WTC11 (cell line): ENCODE results near the gene PARP12. TPM values are rescaled to one million over a fixed set of nuclear protein-coding genes. Genes with fewer than 3 reads are reported as not detected.

Experiments used
- ATAC-seq: fragments of 200-7000 bp; cut with Tn5 transposase; 2 replicates; pipeline ENCODE4 v1.10.0; 2021; ENCODE audit warnings: mild to moderate bottlenecking, moderate library complexity
- CTCF ChIA-PET: fragments of 300-600 bp; sonication (Branson Sonifier 250); formaldehyde crosslinking; loops from one replicate; lab custom pipeline; 2021; ENCODE audit warnings: antibody characterized with exemption; lab: Charles Lee
- POLR2A ChIA-PET: fragments of 350-600 bp; sonication (Branson Sonifier 250); formaldehyde crosslinking; loops from one replicate; lab custom pipeline; 2021; ENCODE audit warnings: antibody characterized with exemption; lab: Charles Lee
- DNase-seq: peaks from one replicate; pipeline ENCODE4 v3.0.0; 2021; ENCODE audit warnings: low spot score
- H3K27ac Mint-ChIP-seq: 2 replicates; pipeline ENCODE4 v1.8.0; 2021; ENCODE audit warnings: mixed read lengths
- H3K27me3 Mint-ChIP-seq: 2 replicates; pipeline ENCODE4 v1.8.0; 2021; ENCODE audit warnings: low read depth, mild to moderate bottlenecking, moderate library complexity, mixed read lengths
- H3K36me3 Mint-ChIP-seq: 2 replicates; pipeline ENCODE4 v1.8.0; 2021; ENCODE audit warnings: mixed read lengths
- H3K4me1 Mint-ChIP-seq: 2 replicates; pipeline ENCODE4 v1.8.0; 2022; ENCODE audit warnings: mixed read lengths
- H3K4me3 Mint-ChIP-seq: 2 replicates; pipeline ENCODE4 v1.8.0; 2021; ENCODE audit warnings: mild to moderate bottlenecking, moderate library complexity, mixed read lengths
- H3K9me3 Mint-ChIP-seq: 2 replicates; pipeline ENCODE4 v1.8.0; 2021; ENCODE audit warnings: mixed read lengths
- ESRRA ChIP-seq: sonication (generic); formaldehyde crosslinking; IDR thresholded peaks from 2 replicates; pipeline ENCODE4 v1.8.1; 2022; ENCODE audit warnings: mild to moderate bottlenecking, missing genetic modification reagents, borderline replicate concordance
- HMGA2 ChIP-seq: fragments of 250-450 bp; sonication (Bioruptor Pico); IDR thresholded peaks from 2 replicates; pipeline ENCODE4 v1.4.0; 2021; ENCODE audit warnings: mild to moderate bottlenecking, moderate library complexity
- NFYB ChIP-seq: sonication (generic); formaldehyde crosslinking; conservative IDR thresholded peaks from 2 replicates; pipeline ENCODE4 v1.8.0; 2022; ENCODE audit warnings: low read depth, missing genetic modification reagents
- TCF7 ChIP-seq: sonication (generic); formaldehyde crosslinking; IDR thresholded peaks from 2 replicates; pipeline ENCODE4 v1.8.0; 2022; ENCODE audit warnings: mild to moderate bottlenecking, low read depth, missing genetic modification reagents, moderate library complexity
- ZNF219 ChIP-seq: sonication (generic); formaldehyde crosslinking; IDR thresholded peaks from 2 replicates; pipeline ENCODE4 v1.8.0; 2023; ENCODE audit warnings: missing genetic modification reagents, mild to moderate bottlenecking, borderline replicate concordance
- ZNF232 ChIP-seq: sonication (generic); formaldehyde crosslinking; IDR thresholded peaks from 2 replicates; pipeline ENCODE4 v1.8.0; 2022; ENCODE audit warnings: mild to moderate bottlenecking, missing genetic modification reagents
- ZNF317 ChIP-seq: sonication (generic); formaldehyde crosslinking; IDR thresholded peaks from 2 replicates; pipeline ENCODE4 v1.8.1; 2023; ENCODE audit warnings: low read depth, mild to moderate bottlenecking, moderate library complexity, missing genetic modification reagents, borderline replicate concordance
- total RNA-seq: library from RNA; stranded (reverse); gene quantifications from 3 replicates; pipeline ENCODE4 v1.2.3, GENCODE V29; 2021
- TF ChIP-seq, protein P1 (sequence below): sonication (generic); formaldehyde crosslinking; IDR thresholded peaks from 2 replicates; pipeline ENCODE4 v1.8.0; 2023; ENCODE audit warnings: mild to moderate bottlenecking, missing genetic modification reagents
- TF ChIP-seq, protein P2 (sequence below): sonication (generic); formaldehyde crosslinking; IDR thresholded peaks from 2 replicates; pipeline ENCODE4 v1.8.0; 2022; ENCODE audit warnings: mild to moderate bottlenecking, missing genetic modification reagents
- TF ChIP-seq, protein P3 (sequence below): fragments of 250-450 bp; sonication (Bioruptor Pico); IDR thresholded peaks from 2 replicates; pipeline ENCODE4 v1.9.0; 2021; ENCODE audit warnings: moderate library complexity, mild to moderate bottlenecking, inconsistent platforms, borderline replicate concordance
- TF ChIP-seq, protein P4 (sequence below): sonication (generic); formaldehyde crosslinking; IDR thresholded peaks from 2 replicates; pipeline ENCODE4 v1.8.1; 2022; ENCODE audit warnings: mild to moderate bottlenecking, moderate library complexity, missing genetic modification reagents
- TF ChIP-seq, protein P5 (sequence below): fragments of 250-450 bp; sonication (Bioruptor Pico); conservative IDR thresholded peaks from 2 replicates; pipeline ENCODE4 v1.9.0; 2021; ENCODE audit warnings: mild to moderate bottlenecking
- TF ChIP-seq, protein P6 (sequence below): sonication (generic); formaldehyde crosslinking; IDR thresholded peaks from 2 replicates; pipeline ENCODE4 v1.8.1; 2023; ENCODE audit warnings: mild to moderate bottlenecking, missing genetic modification reagents
- TF ChIP-seq, protein P7 (sequence below): sonication (generic); formaldehyde crosslinking; IDR thresholded peaks from 2 replicates; pipeline ENCODE4 v1.8.0; 2022; ENCODE audit warnings: mild to moderate bottlenecking, missing genetic modification reagents
- TF ChIP-seq, protein P8 (sequence below): sonication (generic); formaldehyde crosslinking; IDR thresholded peaks from 2 replicates; pipeline ENCODE4 v1.8.1; 2022; ENCODE audit warnings: mild to moderate bottlenecking, missing genetic modification reagents, moderate library complexity, borderline replicate concordance
- TF ChIP-seq, protein P9 (sequence below): sonication (generic); formaldehyde crosslinking; IDR thresholded peaks from 2 replicates; pipeline ENCODE4 v1.8.1; 2022; ENCODE audit warnings: low read depth, mild to moderate bottlenecking, moderate library complexity, missing genetic modification reagents, borderline replicate concordance

The PARP12 gene
- total RNA-seq, 1 experiment from 2014 or later, result 9.1 TPM

DNA sequence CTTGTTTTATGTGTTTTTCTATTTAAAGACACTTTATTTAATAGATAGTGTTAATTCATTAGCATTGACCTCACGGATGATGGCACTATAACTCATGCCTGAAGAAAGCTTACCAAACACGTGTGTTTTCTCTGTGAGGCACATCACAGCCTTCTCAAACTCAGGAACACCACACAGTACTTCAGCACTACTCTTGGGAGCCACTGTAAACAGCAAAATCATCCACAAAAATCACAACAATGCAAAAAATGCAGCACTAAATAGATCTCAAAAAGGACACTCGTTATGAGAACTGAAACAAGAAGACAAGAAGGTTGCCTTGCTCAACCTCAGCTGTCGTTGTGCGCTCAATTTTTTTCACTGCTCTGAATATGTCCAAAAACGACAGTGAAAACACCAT, 12.0 kb upstream of the PARP12 start:
- no peak overlapping the region for H3K27ac Mint-ChIP-seq
- H3K36me3 Mint-ChIP-seq, result no peaks in the 10 kb centered on the region
- CTCF ChIA-PET, result no interaction called here
- ATAC-seq (no peak), DNase-seq (no peak)
- no peak for TF ChIP-seq NFYB
- peaks cover 11% of the 10 kb centered on the region for H3K4me1 Mint-ChIP-seq
- POLR2A ChIA-PET, result no interaction called here
- H3K27me3 Mint-ChIP-seq, result no peaks in the 10 kb centered on the region
- no peak overlapping the region for H3K4me3 Mint-ChIP-seq
- no peaks in the 10 kb centered on the region for H3K9me3 Mint-ChIP-seq

DNA sequence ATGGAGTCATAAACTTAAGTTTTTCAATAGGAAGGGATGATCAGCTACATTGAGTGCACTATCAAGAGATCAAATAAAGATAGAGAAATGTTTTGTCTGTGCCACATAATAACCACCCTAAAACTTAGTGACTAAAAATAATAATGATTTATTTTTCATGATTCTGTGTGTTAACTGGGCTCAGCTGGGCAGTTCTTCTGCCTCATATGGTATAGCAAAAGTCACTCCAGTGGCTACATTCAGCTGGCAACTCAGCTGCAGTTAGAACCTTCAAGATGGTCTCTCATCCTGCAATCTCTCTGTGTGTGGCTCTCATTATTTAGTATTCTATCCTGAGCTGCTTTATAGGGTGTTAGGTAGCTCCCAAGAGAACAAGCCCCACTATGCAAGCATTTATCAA, 7.8 kb upstream of the PARP12 start:
- ATAC-seq, result no peak
- CTCF ChIA-PET, result interaction anchor here (0.8 kb wide), 1 partner anchor 14 kb away, joined by 3 read pairs; no protein-coding TSS in a partner anchor
- no peak overlapping the region for H3K4me3 Mint-ChIP-seq
- H3K27me3 Mint-ChIP-seq, result peaks cover 8% of the 10 kb centered on the region
- H3K4me1 Mint-ChIP-seq, result no peaks in the 10 kb centered on the region
- TF ChIP-seq ESRRA (CRISPR knock-in tag), result no peak
- no peak for TF ChIP-seq HMGA2 (CRISPR knock-in tag)
- TF ChIP-seq ZNF219 (CRISPR knock-in tag), result no peak
- TF ChIP-seq, protein P1, sequence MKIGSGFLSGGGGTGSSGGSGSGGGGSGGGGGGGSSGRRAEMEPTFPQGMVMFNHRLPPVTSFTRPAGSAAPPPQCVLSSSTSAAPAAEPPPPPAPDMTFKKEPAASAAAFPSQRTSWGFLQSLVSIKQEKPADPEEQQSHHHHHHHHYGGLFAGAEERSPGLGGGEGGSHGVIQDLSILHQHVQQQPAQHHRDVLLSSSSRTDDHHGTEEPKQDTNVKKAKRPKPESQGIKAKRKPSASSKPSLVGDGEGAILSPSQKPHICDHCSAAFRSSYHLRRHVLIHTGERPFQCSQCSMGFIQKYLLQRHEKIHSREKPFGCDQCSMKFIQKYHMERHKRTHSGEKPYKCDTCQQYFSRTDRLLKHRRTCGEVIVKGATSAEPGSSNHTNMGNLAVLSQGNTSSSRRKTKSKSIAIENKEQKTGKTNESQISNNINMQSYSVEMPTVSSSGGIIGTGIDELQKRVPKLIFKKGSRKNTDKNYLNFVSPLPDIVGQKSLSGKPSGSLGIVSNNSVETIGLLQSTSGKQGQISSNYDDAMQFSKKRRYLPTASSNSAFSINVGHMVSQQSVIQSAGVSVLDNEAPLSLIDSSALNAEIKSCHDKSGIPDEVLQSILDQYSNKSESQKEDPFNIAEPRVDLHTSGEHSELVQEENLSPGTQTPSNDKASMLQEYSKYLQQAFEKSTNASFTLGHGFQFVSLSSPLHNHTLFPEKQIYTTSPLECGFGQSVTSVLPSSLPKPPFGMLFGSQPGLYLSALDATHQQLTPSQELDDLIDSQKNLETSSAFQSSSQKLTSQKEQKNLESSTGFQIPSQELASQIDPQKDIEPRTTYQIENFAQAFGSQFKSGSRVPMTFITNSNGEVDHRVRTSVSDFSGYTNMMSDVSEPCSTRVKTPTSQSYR, result no peak
- TF ChIP-seq, all 79 proteins: peak for 0
- peaks cover 14% of the 10 kb centered on the region for H3K36me3 Mint-ChIP-seq
- no peak overlapping the region for H3K27ac Mint-ChIP-seq
- no peak for DNase-seq
- POLR2A ChIA-PET, result no interaction called here
- H3K9me3 Mint-ChIP-seq, result peaks cover 28% of the 10 kb centered on the region

DNA sequence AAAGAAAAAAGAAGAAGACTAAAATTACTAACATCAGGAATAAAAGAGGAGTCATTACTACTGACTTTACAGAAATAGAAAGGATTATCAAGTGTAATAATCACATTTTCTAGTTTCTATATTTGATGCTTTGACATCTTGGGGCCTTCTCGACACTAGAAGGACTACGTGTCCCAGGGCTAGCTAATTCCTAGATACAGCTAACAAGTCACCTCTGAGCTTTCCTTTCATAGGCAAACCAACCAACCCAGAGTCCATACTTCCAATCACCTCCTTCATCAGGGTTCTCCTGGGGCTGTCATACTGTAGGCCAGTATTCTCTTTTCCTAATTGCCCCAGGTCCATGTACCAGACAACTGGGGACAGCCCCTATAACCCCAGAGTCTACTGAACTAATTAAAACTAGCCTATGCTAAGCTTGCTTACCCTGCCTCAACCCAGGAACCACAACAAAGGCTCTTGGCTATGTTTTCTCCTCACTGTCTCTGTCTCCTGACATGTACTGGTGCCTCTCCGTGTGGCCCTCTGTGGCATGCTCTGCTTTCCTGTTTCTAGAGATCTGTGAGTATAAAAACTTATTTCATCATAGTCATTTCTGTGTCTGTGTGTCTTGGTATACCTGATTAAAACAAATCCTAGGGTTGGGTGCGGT, 6.7 kb upstream of the PARP12 start:
- CTCF ChIA-PET, result no interaction called here
- no peaks in the 10 kb centered on the region for H3K4me1 Mint-ChIP-seq
- ATAC-seq (no peak), DNase-seq (no peak)
- peaks cover 14% of the 10 kb centered on the region for H3K36me3 Mint-ChIP-seq
- peaks cover 28% of the 10 kb centered on the region for H3K9me3 Mint-ChIP-seq
- H3K4me3 Mint-ChIP-seq, result no peak overlapping the region
- POLR2A ChIA-PET, result no interaction called here
- H3K27me3 Mint-ChIP-seq, result peaks cover 8% of the 10 kb centered on the region
- H3K27ac Mint-ChIP-seq, result no peak overlapping the region
- TF ChIP-seq ZNF317 (CRISPR knock-in tag) (no peak), TCF7 (no peak), ZNF232 (CRISPR knock-in tag) (no peak)
- TF ChIP-seq, protein P2, sequence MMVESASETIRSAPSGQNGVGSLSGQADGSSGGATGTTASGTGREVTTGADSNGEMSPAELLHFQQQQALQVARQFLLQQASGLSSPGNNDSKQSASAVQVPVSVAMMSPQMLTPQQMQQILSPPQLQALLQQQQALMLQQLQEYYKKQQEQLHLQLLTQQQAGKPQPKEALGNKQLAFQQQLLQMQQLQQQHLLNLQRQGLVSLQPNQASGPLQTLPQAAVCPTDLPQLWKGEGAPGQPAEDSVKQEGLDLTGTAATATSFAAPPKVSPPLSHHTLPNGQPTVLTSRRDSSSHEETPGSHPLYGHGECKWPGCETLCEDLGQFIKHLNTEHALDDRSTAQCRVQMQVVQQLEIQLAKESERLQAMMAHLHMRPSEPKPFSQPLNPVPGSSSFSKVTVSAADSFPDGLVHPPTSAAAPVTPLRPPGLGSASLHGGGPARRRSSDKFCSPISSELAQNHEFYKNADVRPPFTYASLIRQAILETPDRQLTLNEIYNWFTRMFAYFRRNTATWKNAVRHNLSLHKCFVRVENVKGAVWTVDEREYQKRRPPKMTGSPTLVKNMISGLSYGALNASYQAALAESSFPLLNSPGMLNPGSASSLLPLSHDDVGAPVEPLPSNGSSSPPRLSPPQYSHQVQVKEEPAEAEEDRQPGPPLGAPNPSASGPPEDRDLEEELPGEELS (CRISPR knock-in tag), result no peak
- TF ChIP-seq, protein P3, sequence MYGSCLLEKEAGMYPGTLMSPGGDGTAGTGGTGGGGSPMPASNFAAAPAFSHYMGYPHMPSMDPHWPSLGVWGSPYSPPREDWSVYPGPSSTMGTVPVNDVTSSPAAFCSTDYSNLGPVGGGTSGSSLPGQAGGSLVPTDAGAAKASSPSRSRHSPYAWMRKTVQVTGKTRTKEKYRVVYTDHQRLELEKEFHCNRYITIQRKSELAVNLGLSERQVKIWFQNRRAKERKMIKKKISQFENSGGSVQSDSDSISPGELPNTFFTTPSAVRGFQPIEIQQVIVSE, result no peak
- TF ChIP-seq, protein P4, sequence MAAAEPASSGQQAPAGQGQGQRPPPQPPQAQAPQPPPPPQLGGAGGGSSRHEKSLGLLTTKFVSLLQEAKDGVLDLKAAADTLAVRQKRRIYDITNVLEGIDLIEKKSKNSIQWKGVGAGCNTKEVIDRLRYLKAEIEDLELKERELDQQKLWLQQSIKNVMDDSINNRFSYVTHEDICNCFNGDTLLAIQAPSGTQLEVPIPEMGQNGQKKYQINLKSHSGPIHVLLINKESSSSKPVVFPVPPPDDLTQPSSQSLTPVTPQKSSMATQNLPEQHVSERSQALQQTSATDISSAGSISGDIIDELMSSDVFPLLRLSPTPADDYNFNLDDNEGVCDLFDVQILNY (CRISPR knock-in tag), result no peak
- TF ChIP-seq, protein P5, sequence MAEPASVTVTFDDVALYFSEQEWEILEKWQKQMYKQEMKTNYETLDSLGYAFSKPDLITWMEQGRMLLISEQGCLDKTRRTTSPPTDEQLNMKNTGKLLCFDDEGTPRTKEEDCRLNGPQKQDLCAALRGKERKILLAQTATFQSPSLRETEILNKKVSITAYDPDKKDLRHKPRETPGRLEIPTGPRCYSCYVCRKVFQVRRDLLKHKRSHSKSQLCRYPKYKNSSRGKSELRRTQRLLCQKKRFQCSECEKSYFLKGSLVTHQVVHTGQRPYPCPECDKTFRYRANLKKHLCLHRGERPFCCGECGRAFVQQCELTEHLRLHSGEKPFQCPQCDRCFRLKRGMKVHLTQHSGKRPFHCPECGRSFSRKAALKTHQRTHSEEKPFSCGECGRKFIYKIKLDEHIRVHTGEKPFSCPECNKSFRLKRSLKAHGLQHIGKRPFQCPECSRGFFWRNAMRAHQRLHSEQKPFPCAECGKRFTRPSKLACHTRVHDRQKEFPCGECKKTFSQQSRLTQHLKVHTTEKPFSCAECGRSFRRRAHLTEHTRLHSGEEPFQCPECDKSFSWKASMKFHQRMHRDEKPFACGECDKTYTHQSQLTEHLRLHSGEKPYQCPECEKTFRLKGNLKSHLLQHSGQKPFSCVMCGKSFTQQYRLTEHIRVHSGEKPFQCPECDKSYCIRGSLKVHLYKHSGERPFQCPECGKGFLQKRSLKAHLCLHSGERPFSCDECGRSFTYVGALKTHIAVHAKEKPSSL (CRISPR knock-in tag), result no peak
- TF ChIP-seq, protein P6, sequence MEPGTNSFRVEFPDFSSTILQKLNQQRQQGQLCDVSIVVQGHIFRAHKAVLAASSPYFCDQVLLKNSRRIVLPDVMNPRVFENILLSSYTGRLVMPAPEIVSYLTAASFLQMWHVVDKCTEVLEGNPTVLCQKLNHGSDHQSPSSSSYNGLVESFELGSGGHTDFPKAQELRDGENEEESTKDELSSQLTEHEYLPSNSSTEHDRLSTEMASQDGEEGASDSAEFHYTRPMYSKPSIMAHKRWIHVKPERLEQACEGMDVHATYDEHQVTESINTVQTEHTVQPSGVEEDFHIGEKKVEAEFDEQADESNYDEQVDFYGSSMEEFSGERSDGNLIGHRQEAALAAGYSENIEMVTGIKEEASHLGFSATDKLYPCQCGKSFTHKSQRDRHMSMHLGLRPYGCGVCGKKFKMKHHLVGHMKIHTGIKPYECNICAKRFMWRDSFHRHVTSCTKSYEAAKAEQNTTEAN, result no peak
- TF ChIP-seq, protein P7, sequence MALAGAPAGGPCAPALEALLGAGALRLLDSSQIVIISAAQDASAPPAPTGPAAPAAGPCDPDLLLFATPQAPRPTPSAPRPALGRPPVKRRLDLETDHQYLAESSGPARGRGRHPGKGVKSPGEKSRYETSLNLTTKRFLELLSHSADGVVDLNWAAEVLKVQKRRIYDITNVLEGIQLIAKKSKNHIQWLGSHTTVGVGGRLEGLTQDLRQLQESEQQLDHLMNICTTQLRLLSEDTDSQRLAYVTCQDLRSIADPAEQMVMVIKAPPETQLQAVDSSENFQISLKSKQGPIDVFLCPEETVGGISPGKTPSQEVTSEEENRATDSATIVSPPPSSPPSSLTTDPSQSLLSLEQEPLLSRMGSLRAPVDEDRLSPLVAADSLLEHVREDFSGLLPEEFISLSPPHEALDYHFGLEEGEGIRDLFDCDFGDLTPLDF (CRISPR knock-in tag), result no peak
- TF ChIP-seq, protein P8, sequence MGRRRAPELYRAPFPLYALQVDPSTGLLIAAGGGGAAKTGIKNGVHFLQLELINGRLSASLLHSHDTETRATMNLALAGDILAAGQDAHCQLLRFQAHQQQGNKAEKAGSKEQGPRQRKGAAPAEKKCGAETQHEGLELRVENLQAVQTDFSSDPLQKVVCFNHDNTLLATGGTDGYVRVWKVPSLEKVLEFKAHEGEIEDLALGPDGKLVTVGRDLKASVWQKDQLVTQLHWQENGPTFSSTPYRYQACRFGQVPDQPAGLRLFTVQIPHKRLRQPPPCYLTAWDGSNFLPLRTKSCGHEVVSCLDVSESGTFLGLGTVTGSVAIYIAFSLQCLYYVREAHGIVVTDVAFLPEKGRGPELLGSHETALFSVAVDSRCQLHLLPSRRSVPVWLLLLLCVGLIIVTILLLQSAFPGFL (CRISPR knock-in tag), result no peak
- TF ChIP-seq, protein P9, sequence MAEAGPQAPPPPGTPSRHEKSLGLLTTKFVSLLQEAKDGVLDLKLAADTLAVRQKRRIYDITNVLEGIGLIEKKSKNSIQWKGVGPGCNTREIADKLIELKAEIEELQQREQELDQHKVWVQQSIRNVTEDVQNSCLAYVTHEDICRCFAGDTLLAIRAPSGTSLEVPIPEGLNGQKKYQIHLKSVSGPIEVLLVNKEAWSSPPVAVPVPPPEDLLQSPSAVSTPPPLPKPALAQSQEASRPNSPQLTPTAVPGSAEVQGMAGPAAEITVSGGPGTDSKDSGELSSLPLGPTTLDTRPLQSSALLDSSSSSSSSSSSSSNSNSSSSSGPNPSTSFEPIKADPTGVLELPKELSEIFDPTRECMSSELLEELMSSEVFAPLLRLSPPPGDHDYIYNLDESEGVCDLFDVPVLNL, result no peak
